ENCODE data around the gene CPPED1.

Gene CPPED1

DNA sequence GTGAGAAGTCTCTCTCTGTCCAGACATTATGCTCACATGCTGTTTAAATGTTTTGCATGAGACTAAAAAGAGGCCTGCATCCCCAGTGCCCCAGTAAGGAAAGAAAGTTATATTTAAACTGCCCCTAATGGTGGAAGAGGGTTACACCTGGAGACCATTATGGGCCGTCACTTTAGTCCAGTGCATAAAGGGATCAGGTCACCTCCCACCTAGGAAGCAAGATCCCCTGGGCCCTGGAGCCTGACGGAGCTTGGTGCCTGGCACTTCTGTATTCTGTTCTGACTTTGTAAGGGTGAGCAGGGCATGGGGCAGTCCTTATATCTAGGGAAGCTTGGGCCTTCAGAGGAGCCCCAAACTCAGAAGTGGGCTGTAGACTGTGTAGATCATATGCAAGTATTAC lies 67.9 kb downstream of the CPPED1 start:
- no peak for DNase-seq (ENCODE audit: low spot score)

DNA sequence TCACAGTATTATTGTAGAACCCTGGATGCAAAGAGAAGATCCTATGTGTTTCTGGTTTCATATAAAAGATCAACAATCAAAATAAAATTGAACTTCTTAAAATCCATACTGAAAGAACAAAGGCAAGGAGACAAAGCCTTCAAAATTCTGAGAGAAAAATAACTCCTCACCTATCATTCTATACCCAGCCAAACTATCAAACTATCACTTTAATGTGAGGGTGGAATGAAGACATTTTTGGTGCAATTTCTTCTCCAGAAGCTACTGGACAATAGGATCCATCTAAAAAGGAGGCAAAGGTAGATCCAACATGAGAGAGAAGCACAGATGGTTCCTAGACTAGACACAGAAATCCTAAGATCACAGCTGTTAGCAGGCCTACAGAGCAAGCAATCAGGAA lies 71.1 kb downstream of the CPPED1 start:
- no peak for DNase-seq (ENCODE audit: low spot score)

DNA sequence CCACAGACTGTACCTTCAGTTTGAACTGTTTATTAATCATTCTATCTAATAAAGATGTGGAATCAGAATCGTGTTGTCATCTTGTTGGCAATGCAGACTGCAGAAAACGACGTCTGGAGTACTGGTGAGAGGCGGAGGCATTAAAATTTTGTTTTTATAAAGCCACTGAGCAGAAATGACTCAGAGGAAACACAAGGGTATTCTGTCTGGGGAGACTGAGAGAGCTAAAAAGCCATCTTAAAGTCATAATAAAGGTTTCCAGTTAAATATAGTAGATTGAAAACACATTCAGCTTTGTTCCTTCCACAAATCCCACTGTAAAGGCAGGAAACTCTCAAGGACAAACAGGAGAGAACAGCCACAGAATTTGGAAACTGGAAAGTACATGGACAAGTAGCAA lies 74.2 kb downstream of the CPPED1 start:
- DNase-seq (ENCODE audit: low spot score): no peak

DNA sequence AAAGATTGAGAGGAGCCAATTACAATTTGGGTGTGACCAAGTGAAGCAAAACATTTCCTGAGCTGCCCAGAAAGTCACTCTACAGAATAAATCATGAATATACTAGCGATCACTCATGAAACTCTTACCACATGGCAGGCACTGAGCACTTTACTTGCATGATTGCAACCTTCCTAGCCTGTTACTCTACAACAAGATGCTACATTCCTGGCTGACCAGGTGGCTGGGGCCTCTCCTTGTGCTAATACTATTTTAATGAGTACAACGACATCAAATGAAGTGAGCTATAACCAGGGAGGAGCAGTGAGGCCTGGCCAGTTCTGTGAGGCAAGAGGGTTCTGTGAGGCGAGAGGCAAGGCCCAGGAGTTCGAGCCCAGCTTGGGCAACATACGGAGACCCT lies 75.2 kb downstream of the CPPED1 start:
- no peak for DNase-seq (ENCODE audit: low spot score)

DNA sequence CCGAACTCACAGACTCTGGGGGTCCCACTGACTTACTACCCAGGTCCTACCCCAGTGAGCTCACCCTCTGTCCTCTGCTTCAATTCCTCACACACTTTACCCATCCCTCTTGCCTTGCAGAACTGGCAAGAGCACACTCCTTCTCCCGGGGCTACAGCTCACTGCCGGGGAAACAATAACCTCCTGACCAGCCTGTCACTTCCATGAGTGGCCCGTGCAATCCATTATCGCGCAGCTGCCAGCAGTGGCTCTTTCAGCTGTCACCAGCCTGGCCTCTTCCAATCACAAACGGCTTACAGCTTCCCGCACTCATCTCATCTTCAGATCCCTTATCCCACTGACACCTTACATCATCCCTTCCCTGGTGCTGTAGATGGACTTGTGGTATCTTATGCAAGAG lies 79.5 kb downstream of the CPPED1 start:
- peak; percentile 10 for DNase-seq (ENCODE audit: low spot score)

DNA sequence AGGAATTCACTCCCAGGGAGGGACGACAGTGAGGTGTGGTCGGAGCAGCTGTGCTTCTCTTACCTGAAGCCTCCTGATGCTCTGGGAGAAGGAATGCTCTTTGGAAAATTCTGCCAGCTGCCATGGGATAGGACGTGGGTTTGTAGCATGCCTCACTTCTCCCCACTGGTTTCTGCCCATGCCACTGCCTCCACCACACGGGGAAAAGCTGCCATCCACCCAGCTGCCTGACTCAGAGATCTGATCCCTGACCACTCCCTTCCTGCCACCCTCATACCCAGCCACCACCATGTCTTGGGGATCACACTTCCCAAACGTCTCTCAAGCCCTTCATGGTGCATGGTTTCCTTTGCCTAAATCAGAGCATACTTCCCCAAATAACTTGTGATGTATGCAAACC lies 80.0 kb downstream of the CPPED1 start:
- no peak for DNase-seq (ENCODE audit: low spot score)

DNA sequence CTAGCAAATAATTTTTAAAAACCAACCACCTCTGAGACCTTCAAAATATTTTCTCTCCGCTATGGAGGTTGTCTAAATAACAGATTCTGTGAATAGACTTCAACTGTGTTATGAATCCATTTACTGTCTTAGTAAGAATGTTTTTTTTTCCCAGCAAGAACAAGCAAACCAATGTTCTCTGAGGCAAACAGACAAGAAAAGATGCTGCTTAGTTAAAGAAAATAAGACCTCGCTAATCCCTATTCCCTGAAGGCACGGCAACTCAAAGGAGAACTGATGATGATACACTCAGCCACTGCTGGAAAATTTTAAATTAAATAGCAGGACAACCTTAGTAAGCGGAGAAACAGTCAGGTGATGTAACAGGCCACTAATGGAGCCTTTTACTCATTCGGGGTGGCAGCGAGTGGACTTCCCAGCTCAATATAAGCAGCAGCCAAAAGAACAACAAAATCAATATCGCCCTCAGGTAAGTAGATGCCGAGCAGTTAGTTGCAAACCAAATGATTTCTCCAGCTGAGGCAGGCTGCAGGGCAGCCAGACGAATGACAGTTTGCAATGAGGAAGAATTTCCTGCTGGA lies 81.8 kb downstream of the CPPED1 start:
- no peak for DNase-seq (ENCODE audit: low spot score)

DNA sequence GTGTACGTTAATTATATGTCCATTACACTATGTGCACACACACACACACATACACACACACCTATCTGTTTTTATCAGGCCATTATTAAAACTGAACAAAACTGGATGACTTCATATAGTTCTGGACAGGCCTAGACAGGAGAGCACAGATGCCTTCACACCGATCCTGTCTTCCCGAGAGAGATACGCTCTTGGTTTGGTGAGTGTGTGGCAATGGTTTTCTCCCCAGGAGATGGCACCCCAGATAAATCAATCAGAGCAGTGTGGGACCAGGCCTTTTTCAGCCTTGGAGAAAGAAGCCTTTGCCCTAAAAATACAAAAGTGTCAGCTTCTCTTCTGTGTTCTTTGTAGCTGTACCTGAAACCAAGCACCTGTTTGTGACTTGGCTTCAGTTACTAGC lies 83.7 kb downstream of the CPPED1 start:
- peak; percentile 60 for DNase-seq (ENCODE audit: low spot score)

DNA sequence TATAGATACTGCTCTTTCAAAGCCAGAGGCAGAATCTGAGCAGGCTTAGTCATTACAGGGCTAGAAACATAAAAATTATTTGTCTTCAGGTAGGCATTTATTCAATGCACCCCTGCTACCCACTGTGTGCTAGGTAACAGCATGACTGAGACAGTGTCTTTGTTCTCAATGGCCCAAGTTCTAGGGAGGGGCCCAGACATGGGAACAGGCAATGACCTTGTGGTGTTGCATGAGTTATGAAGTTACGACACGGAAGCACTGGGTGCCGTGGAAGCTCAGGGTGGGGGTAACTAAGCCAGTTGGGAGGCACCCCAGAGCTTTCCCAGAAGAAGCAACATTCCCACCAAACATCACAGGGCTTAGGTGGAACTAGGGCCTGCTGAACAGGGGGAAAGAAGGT lies 87.0 kb downstream of the CPPED1 start:
- DNase-seq (ENCODE audit: low spot score): no peak

DNA sequence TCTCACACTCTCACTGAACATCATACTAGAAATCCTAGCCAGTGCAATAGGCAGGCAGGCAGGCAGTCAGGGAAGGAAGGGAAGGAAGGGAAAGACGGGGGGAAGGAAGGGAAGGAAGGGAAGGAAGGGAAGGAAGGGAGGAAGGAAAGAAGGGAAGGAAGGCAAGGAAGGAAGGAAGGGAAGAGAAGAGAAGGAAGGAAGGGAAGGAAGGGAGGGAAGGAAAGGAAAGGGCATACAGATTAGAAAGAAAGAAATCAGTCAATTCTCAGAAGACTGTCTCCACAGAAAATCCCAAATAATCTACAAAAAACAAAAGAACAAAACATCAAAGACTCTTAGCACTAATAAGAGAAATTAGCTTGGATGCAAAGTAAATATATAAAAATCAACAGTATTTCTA lies 93.9 kb downstream of the CPPED1 start:
- DNase-seq (ENCODE audit: low spot score): no peak

DNA sequence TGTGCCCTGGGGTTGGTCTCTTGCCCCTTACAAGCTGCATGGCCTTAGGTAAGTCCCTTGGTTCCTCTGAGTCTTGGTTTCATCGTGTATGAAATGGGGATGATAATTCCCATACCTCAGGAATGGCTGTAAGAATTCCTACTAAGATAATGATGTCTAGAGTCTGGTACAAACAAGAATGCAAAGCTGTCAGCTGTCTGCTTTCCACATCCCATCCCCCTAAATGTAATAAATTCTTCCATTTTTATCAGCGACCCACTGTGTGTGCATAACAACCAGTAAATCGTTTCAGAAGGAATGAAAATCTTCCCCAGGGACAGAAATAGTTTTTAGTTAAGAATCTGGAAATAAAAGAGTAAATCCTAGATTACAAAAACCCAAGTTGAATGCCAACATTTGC lies 95.4 kb downstream of the CPPED1 start:
- no peak for DNase-seq (ENCODE audit: low spot score)

DNA sequence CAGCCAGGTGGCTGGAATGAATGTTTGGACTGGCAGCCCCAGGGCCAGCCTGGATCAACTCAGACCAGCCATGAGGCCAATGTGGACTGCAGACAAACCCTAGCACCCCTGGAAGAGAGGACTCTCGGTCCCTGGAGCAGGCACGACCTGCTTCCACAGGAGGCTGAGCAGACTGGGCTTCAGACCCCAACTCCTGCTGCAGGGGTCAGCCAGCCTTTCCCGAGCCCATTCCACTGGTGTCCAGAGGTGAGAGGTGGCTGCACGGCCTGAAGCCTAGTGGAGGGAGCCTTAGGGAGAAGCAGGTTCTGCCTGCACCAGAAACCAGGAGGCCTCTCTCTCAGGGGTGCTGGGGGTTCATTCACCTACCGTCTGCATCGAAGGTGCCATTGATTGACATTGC lies 97.1 kb downstream of the CPPED1 start:
- no peak for DNase-seq (ENCODE audit: low spot score)

DNA sequence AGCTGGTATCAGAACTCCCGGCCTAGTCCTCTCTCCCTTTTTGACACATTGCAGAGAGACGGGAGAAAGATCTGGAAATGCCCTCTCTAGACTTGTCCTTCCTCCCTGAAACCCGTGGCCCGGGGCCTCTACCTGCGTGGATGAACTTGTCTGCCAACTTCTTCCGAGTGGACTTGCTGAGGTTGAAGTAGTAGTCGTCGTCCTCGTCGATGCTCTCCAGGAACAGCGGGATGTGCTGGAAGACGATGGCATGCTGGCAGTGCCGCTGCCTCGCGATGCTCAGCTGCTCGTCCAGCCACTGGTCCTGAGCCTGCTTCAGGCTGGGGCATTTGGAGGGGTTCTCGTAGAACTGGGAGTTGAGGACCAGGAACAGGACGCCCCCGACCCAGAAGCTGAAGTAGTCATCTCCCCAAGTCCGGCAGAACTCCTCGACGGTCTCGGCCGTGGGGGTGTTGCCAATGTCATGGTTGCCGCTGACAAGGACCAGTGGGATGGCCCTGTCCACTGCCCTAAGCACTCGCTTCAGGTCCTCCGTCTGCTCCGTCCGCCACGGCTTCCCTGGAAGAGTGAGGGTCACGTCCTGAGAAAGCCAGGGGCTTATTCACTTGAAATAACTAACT lies 99.1 kb downstream of the CPPED1 start:
- DNase-seq (ENCODE audit: low spot score): no peak

DNA sequence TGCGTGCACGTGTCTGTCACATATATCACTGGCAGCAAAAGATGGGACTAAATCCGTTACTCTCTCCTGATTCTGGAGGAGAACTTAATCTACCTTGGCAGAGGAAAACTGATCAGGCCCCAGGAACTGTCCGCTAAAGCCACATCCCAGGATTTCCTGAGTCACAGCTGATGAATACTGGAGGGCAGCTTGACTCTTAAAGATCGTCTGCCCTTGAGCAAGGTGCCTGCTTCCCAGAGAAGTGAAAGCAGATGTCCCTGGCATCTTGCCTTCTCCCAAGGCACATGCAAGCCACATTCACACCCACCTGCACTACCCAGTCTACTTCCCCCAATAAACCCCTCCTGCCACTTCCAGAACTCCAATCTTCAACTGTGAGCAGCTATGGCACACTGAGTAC lies 99.8 kb downstream of the CPPED1 start:
- DNase-seq (ENCODE audit: low spot score): no peak

DNA sequence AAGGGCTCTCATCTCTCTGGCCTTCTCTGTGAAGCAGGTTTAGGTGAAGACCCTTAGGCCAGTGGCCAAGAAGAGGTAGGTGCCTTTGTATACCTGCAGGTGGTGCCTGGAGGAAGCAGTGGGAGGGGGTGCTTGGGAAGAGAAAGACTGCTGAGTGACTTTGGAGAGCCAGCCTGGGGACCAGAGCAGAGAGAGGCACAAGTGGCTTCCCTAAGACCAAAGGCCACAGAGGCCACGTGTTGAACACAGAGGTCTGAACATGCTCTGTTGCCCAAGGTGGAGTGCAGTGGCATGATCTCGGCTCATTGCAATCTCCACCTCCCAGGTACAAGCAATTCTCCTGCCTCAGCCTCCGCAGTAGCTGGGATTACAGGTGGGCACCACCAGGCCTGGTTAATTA lies 103.5 kb downstream of the CPPED1 start:
- no peak for DNase-seq (ENCODE audit: low spot score)

DNA sequence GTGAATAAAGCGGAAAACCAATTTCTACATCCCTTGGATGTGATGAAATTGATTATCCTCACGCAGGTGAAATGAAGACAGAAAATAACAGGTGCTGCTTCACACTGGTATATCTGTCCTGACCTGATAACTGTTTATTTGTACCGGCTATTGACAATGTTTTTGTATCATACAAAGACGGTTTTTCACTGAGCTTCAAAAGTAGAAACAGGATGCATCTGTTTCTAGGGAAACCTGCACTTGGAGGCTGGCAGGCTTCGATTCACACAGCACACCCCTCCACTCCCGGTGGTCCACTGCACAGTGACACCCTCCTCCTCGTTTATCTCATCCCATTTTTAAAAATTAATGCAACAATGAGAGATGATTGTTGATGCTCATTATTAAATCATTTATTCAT lies 104.5 kb downstream of the CPPED1 start:
- DNase-seq (ENCODE audit: low spot score): no peak

DNA sequence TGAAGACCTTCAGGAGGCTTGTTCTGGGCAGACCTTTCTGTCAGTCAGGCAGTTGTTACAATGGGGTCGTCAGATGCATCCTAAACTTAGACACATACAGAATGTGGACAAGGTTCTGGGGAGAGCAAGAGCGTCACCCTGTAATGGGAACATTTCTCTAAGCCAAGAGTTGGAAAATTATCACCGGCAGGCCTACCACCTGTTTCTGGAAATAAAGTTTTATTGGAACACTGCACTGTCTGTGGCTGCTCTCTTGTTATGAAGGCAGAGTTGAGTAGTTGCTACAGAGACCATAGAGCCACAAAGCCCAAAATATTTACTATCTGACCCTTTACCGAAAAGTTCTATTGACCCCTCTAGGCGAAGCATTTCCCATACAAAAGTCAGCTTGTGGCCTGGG lies 106.2 kb downstream of the CPPED1 start:
- DNase-seq (ENCODE audit: low spot score): no peak

DNA sequence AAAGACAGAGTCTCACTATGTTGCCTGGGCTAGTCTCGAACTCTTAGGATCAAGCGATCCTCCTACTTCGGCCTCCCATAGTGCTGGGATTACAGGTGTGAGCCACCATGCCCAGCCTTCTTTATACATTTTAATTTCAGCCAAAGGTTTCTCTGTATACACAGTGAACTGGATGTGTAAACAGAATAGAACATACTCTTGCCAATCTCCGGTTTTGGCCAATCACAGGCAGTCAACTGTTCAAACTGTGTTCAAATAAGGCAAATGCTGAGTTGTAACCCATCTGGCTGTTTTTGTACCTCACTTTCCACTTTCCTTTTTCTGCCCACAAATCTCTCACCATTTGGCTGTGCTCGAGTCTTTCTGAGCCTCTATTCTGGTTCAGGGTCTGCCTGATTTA lies 108.2 kb downstream of the CPPED1 start:
- DNase-seq (ENCODE audit: low spot score): no peak

DNA sequence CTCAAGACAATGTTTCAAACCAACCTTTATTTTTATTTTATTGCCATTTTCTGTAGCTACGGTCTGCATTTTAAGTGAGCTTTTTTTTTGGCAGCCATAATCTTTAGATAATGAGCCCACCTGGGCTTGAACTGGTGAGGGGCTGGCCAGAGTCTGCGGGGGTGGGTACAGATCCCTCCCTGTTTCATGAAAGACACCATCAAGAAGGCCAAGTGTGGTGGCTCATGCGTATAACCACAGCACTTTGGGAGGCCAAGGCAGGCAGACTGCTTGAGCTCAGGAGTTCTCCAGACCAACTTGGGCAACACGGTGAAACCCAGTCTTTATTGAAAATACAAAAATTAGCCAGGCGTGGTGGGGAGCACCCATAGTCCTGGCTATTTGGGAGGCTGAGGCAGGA lies 113.7 kb downstream of the CPPED1 start:
- DNase-seq (ENCODE audit: low spot score): no peak

DNA sequence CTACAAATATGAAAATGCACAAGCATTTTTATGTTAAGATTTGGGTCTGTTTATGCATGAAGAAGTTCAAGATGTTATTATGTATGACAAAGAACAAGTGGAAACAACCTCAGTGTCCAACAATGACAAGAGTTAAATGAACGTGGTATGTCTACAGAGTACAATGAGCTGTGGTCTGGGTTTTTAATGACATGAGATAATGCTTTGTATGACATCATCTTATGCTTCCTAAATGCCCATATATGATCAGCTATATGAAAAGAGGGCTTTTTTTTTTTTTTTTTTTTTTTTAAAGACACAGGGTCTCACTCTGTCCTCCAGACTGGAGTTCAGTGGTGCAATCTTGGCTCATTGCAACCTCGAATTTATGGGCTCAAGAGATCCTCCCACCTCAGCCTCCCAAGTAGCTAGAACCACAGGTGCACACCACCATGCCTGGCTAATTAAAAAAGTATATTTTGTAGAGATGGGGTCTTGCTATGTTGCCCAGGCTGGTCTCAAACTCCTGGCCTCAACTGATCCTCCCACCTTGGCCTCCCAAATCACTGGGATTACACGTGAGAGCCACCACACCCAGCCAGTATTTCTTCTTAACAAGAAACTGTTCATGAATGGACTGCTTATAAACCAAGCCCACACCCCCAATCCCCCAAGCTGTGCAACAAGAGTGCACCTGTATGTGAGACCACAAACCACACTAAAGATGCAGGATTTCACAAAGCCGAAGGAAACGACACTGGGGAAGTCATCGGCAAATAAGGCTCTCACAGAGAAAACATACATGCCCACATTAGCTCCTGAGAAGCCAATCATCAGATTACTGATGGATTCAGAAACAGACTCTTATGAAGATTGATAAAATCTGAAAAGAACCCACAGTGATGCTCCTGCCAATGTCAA lies 114.5 kb downstream of the CPPED1 start:
- no peak for DNase-seq (ENCODE audit: low spot score)

DNA sequence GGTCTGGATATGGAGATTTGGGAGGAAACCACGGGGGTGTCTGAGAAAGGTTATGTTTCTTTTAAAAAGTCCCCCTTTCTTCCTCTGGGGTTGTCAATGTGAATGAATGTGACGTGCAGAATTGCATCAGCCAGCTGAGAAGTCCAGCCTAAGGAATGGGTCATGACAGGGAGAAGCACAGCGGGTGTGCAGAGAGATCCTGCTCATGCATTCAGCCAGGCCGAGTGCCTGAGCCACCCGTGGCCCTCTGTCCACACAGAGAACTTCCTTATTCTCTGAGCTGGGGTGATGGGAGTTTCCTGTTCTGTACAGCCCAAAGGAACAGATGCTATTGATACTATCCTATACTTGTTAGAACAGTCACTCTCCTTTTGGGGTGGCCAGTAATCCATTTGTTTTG lies 117.9 kb downstream of the CPPED1 start:
- DNase-seq (ENCODE audit: low spot score): peak; percentile 70

DNA sequence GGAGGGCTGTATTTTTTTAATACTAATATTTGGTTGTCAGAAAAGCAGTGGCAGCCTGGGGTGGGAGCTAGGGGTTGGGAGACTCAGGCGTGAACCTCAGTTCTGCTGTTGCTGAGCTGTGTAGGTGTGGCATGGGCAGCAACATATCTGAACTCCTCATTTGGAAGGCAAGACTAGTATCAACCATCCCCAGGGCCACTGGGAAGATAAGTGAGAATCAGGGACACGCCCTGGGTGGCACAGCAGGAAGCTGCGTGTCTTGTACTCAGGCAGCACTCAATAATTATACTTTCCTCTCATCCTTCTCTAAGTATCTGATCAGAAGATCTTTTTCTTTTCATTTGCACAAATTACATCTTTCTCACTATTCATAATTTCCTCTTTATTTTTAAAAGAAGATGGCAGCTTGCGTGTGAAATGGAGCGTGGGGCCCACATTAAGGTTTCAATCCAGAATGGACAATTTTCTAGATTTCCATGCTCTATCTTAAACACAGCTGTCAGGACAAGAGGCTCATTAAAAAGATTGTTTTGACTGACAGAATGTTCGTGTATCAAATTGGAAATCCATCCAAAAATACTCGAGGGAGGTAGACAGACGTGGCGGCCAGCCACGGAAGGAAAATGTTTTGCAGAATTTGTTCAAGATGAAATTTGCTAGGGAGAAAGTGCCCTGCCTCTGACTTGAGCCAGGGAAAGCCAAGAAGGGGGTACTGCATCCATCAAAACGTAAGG lies 121.1 kb downstream of the CPPED1 start:
- DNase-seq (ENCODE audit: low spot score): no peak

DNA sequence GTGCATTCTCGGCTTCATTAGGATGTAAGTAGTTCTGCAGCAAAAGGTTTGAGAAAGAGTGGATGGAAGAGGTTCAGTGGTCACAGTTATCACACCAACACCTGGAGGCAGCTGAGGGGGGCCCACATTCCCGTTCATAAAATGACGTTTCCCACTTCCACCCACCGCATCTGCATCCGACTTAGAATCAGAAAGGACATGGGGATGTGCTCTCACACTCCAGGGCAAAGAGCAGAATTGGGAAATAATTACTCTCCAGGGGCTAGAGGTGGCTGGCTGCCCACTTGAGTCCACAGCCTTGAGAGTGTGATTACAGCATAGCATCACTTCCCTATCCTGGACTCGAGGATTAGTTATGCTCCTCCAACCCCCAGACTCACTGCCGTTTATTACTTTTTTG lies 122.0 kb downstream of the CPPED1 start:
- DNase-seq (ENCODE audit: low spot score): no peak
